Measurements from ENCODE around the gene SLC29A4. TPM values are rescaled to one million over a fixed set of nuclear protein-coding genes. Genes with fewer than 3 reads are reported as not detected.

SLC29A4 gene
- total RNA-seq, 2 experiments from 2014 or later, result 0.06 to 0.67 TPM

DNA sequence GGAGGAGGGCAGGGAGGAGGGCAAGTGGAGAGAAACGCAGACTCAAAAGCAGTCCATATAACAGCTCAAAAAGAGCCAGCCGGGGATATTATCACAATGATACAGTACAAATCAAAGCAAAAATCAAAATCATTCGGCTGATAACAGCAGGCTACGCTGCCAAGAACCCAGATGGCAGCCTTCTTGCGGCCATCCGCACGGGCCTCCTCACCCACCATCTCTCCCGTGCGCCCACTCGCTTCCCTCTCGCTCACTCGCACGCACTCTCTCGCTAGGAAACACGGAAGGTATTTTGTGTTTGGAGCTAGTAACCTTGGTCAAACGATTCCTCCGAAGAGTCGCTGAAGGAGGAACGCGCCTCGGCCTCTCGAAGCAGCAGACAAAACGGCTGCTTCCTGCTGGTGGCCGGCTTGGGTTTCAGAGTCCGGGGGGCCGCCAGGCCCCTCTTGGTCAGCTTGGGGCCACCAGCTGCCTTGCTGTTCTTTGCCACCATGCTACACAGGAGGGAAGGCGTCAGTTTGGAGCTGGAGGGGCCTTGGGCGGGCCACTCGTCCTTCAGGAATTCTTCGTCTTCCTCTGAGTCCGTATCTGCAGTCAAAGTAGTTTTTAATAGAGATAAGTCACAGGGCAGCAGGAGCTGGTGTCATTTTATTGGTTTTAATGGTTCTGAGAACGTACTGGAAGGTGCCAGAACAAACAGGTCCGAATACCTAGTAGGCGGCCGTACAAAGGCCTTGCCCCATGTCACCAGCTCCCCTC, 68.9 kb downstream of the SLC29A4 start:
- Histone ChIP-seq H3K4me3 (ENCODE audit: low read depth, low read length, poor library complexity, severe bottlenecking) (no peak overlapping the region), H4K20me1 (ENCODE audit: insufficient read depth, low read length) (no peaks in the 10 kb centered on the region), H3K4me1 (ENCODE audit: insufficient read depth, low read length, poor library complexity, severe bottlenecking) (peaks cover 10% of the 10 kb centered on the region), H3K36me3 (ENCODE audit: insufficient read depth, low read length) (peaks cover 9% of the 10 kb centered on the region; the same call in 1 of the 2 replicates), H3K9me3 (ENCODE audit: low read length) (no peaks in the 10 kb centered on the region), H3K27ac (ENCODE audit: low read depth, low read length, poor library complexity, severe bottlenecking) (no peak overlapping the region), H3K79me2 (ENCODE audit: insufficient read depth, low read depth, low read length) (no peaks in the 10 kb centered on the region), H3K9me2 (ENCODE audit: insufficient read depth, low read length) (no peaks in the 10 kb centered on the region), H3K4me2 (ENCODE audit: low read length) (no peak overlapping the region), H2AFZ (ENCODE audit: low read length) (no peak overlapping the region)
- ChIA-PET CTCF (ENCODE audit: unreplicated experiment) (no interaction called here), POLR2A (no interaction called here)
- no peak for TF ChIP-seq EZH2phosphoT487 (IDR thresholded peaks at IDR 0.05; ENCODE audit: borderline replicate concordance, low read depth, low read length)
- TF ChIP-seq, protein P1, sequence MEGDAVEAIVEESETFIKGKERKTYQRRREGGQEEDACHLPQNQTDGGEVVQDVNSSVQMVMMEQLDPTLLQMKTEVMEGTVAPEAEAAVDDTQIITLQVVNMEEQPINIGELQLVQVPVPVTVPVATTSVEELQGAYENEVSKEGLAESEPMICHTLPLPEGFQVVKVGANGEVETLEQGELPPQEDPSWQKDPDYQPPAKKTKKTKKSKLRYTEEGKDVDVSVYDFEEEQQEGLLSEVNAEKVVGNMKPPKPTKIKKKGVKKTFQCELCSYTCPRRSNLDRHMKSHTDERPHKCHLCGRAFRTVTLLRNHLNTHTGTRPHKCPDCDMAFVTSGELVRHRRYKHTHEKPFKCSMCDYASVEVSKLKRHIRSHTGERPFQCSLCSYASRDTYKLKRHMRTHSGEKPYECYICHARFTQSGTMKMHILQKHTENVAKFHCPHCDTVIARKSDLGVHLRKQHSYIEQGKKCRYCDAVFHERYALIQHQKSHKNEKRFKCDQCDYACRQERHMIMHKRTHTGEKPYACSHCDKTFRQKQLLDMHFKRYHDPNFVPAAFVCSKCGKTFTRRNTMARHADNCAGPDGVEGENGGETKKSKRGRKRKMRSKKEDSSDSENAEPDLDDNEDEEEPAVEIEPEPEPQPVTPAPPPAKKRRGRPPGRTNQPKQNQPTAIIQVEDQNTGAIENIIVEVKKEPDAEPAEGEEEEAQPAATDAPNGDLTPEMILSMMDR (conservative IDR thresholded peaks at IDR 0.05; ENCODE audit: low read length), result no peak
- BruUV-seq (replicated peaks), result no TSS peak
- DNase-seq (ENCODE audit: low spot score), result no peak
- intact Hi-C loops (cut with micrococcal nuclease; ENCODE audit: unreplicated experiment), result no loop called here

DNA sequence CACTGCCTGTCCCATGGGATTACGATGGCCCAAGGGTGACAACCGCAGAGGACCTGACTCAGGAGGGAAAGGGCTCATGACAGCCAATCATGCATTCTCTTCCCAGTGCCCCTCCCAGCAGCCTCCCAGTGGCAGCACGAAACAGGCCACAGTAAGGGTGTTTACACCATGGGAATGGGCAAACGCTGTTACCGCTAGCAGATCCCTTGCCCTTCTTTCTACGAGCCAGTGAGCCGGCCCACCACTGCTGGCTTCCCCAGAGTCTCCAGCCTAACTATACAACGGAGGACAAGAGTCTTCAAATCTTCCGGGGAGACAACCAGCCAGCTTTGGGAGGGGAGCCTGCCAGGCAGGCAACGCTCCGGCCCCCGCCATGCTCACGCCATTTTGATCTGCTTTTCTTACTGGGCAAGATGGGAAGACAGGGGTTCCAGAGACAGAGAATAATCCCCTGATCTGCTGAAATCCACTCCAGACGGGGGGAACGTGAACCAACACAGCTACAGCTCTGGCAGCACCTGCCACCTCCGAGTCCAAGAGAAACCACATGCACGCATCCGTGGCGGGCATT, 69.8 kb downstream of the SLC29A4 start:
- ChIA-PET CTCF (ENCODE audit: unreplicated experiment) (no interaction called here), POLR2A (no interaction called here)
- Histone ChIP-seq H3K27ac (ENCODE audit: low read depth, low read length, poor library complexity, severe bottlenecking) (no peak overlapping the region), H3K79me2 (ENCODE audit: insufficient read depth, low read depth, low read length) (no peaks in the 10 kb centered on the region), H4K20me1 (ENCODE audit: insufficient read depth, low read length) (no peaks in the 10 kb centered on the region), H3K36me3 (ENCODE audit: insufficient read depth, low read length) (peaks cover 14% of the 10 kb centered on the region), H3K4me1 (ENCODE audit: insufficient read depth, low read length, poor library complexity, severe bottlenecking) (peaks cover 10% of the 10 kb centered on the region), H3K4me3 (ENCODE audit: low read depth, low read length, poor library complexity, severe bottlenecking) (no peak overlapping the region), H3K9me3 (ENCODE audit: low read length) (no peaks in the 10 kb centered on the region), H2AFZ (ENCODE audit: low read length) (no peak overlapping the region), H3K4me2 (ENCODE audit: low read length) (no peak overlapping the region), H3K9me2 (ENCODE audit: insufficient read depth, low read length) (no peaks in the 10 kb centered on the region)
- no TSS peak for BruUV-seq (replicated peaks)
- intact Hi-C loops (cut with micrococcal nuclease; ENCODE audit: unreplicated experiment), result no loop called here
- no peak for TF ChIP-seq EZH2phosphoT487 (IDR thresholded peaks at IDR 0.05; ENCODE audit: borderline replicate concordance, low read depth, low read length)
- TF ChIP-seq, protein P1 (conservative IDR thresholded peaks at IDR 0.05; ENCODE audit: low read length), result no peak
- no peak for DNase-seq (ENCODE audit: low spot score)

Data from OCI-LY7 (cell line).